Hindlimb muscle (tissue), 1 donor: ENCODE measurements around the gene TXNDC9. TPM values are rescaled to one million over a fixed set of nuclear protein-coding genes. Genes with fewer than 3 reads are reported as not detected.
"Not testable (repeated sequence)": the region's sequence is repeated elsewhere in the genome, so short reads cannot be mapped to it uniquely, and the experiment has no call there.

Experiments used
- DNase-seq: peaks from one replicate; pipeline ENCODE4 v3.0.0-alpha.2; 2013
- polyA plus RNA-seq: library from polyadenylated mRNA; unstranded; fragments of 120-200 nt; gene quantifications from one replicate; pipeline ENCODE4 v1.2.1, GENCODE V29; 2013; ENCODE audit not compliant: insufficient read length

The TXNDC9 gene
- polyA plus RNA-seq, 1 donor: 20.1 TPM

DNA sequence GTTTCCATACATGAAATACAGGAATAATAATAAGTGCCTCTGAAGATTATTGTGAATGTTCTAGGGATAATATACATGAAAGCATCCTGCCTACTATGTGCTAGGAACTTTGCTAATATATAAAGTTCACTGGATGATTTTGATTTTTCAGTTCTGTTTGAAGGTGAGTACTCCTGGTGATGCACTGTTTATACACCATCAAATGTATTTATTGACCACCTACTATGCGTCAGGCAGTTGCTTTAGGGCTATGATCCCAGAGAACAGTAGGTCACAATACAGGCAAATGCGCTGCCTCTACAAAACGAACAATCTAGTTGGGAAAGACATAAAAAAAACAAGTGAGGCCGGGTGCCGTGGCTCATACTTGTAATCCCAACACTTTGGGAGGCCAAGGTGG is 10.7 kb downstream of the TXNDC9 start:
- no peak for DNase-seq

DNA sequence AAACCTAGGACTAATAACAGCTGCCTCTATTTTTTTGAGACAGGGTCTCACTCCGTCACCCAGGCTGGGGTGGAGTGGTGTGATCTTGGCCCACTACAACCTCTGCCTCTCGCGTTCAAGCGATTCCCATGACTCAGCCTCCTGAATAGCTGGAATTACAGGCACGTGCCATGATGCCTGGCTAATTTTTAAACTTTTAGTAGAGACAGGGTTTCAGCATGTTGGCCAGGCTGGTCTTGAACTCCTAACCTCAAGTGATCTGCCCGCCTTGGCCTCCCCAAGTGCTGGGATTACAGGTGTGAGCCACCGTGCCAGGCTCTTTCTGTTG is 18.3 kb downstream of the TXNDC9 start:
- DNase-seq: not testable (repeated sequence)

DNA sequence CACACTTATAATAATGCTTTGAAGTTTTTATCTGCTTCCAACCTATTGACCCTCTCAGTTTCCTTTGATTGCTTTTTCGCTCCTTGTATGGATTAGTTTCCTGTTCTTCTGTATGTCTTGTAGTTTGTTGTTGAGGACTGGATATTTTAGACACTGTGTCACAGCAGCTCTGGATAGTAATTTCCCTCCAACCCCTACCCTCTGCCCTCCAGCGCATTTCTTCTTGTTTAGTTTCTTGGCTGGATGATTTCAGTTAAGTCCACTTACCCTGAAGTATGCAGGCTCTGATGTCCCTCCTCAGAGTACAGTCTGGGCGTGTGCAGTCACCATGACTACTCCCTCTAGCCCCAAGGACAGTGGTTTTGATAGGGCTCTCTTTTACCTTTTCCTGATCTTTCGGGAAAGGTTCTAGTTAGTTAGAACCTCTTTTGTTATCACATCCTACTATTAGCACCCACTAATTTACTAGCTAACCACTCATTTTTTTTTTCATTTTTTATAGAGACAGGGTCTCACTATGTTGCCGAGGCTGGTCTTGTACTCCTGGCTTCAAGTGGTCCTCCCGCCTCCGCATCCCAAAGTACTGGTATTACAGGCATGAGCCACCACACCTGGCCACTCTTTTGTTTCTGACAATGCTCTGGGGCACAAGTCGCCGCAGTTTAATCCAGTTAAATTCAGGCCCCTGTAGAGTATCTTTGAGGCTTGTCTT is 18.8 kb downstream of the TXNDC9 start:
- DNase-seq: no peak

DNA sequence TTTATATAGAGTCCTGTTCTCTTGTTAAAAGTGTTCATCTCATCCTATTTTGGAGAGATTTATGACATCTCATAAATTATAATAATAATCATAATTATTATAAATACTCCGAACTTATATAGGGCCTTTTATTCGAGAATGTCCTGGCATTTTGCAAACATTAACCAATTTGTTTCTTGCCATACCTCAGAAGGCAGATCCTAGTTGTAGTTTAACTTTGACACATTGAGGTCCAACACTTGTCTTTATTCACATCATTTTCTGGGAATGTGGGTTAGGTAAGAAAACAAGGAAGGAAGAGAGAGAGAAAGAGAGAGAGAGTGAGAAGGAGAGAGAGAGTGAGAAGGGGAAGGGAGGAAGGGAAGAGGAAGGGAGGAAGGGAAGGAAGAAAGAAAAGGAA is 35.0 kb downstream of the TXNDC9 start, which contains the start of gene LYG1:
TSS of gene LYG1 (minus strand) at position 101 of the 400 bp plus-strand sequence. CDS start 5,527 bp downstream, outside the sequence.
- DNase-seq: not testable (repeated sequence)

DNA sequence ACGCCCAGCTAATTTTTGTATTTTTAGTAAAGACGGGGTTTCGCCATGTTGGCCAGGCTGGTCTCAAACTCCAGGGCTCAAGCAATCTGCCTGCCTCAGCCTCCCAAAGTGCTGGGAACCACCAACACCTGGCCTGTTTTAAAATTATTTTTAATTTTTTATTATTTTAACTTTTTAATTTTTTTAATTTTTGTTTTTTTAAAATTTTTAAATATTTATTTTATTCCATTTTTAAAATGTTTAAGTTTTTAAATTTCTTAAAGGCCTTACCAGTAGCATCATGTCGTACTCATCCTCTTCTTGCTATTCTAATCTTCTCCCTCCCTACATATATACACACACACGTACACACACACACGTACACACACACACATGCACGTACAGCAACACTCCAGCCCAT is 36.6 kb downstream of the TXNDC9 start:
- DNase-seq: no peak

DNA sequence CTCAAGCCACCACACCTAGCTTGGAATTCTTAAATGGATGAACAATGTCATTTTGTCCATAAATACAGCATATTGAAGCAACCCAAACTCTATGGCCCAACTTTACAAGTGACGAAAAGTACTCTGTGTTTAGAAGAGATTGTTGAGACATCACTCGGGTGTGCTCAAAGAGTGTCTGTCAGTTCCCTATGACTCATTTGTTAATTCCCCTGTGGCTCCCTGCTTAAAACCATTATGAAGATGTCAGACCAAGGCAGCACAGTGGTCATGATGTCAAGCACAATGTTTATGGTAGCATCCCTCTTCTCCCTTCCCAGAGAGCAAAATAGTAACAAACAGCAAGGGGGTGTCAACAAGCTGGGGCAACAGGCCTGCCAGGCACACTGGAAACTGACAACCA is 38.1 kb downstream of the TXNDC9 start:
- DNase-seq: no peak

DNA sequence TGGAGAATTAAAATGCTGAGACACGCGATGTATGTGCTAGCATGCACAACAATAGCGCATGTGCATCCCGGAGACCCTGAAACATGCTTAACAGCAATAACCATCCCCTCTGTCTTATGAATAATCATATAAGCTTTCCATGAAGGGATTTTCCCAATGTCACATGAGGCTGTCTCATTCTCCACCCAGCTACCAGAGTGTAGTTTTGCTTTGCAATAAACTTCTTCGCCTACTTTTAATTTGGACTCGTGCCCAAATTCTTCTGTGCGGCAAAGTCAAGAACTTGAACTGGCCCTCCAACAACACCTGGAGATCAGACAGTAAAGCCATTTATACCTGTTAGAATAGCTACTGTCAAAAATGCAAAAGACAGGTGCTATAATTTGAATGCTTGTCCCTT is 50.6 kb downstream of the TXNDC9 start:
- DNase-seq: no peak

DNA sequence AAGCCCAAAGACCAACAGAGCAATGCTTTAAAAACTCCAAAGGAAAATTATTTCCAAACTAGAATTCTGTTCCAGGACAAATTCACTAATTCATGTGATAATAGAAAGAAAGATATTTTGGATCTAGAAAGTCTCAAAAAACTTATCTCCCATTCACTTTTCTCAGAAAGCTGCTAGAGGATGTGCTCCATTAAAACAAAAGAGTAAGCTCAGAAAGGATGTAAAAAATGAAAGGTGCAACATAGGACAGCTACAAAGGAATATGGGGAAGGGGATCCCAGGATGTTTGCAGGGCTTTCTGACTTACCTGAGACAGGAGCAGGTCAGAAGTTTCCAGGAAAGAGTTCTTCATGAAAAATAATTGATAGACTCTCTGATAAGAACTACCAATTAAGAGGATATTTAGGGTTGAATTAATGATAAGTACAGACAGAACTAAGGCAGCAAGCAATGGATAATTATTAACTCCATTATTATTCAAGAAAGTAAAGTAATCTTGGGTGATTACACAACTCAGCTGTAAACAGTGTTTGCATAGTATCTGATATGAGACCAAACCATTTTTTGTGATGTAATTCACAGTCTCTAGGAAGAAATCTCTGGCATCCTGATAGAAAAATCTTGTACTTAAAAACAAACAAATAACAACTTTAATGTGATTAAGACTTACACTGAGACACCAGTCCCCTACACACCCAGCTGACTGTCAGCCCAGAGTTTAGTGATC is 56.0 kb downstream of the TXNDC9 start:
- DNase-seq: no peak

DNA sequence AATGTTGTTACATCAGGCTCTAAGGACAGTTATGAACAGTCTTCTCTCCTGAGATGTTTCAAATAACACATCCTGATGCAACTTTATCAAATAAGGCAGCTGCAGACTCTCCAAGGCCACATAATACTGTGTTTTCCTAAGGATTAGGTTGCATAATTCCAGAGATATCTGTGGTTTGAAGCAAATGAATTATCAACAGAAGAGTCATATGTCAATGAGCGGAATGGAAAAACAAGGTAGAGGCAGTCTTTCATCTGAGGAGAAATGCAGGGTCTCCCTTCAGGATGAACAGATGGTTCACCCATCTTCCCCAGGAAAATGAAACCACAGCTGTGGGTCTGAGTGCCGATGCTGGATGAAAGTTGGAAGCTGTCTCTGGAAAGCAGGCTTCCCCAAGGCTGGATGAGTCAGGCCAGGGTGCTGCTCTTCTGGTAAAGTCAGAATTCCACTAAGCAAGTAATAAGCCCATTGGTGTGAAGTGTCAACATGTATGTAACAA is 57.3 kb downstream of the TXNDC9 start:
- no peak for DNase-seq

DNA sequence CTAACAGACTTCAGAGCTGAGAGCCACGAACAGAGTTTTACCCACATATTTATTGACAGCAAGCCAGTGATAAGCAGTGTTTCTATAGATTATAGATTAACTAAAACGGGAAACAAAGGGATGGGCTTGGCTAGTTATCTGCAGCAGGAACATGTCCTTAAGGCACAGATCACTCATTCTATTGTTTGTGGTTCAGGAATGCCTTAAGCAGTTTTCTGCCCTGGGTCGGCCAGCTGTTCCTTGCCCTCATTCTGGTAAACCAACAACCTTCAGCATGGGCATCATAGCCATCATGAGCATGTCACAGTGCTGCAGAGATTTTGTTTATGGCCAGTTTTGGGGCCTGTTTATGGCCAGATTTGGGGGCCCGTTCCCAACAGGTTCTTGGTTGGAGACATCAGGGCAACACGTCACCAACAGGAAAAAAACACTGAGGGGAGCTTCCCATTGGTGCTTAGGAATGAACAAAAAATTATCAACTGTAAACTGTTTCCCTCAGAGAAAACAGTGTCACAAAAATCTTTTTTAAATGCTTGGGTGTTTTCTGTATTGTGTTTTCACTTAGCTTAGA is 57.9 kb downstream of the TXNDC9 start:
- not testable (repeated sequence) for DNase-seq

DNA sequence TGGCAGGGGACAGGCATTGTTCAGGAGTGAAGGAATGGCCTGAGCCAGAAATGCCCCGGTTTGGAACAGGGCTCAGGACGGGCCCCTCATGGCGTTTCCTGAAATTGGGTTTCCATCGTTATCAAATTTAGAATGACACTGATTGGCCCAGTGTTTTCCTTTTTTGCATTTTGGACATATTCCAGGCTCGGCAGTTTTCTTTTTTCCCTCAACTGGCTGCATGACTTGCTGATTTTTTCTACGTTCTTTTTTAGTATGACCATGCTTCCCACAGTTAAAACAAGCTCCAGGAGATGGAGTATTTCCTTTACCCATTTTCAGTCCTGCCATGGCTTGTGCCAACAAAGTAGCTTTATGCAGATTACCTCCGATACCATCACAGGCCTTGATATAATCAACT is 60.3 kb downstream of the TXNDC9 start:
- no peak for DNase-seq

Other genes with a start within 250 kb of the TXNDC9 start
- gene C2orf15, start 194.6 kb downstream of the TXNDC9 start, polyA plus RNA-seq: 0.56 TPM
- gene TSGA10, start 181.4 kb downstream of the TXNDC9 start, polyA plus RNA-seq: 2.7 TPM
- gene LIPT1, start 181.4 kb downstream of the TXNDC9 start, polyA plus RNA-seq: 8.2 TPM
- gene MITD1, start 155.3 kb downstream of the TXNDC9 start, polyA plus RNA-seq: 22.2 TPM
- 37.1 TPM for gene MRPL30, start 155.1 kb downstream of the TXNDC9 start, polyA plus RNA-seq
- 0.25 TPM for gene LYG2, start 80.7 kb downstream of the TXNDC9 start, polyA plus RNA-seq
- 2.4 TPM for gene LYG1, start 35.1 kb downstream of the TXNDC9 start, polyA plus RNA-seq
- 45.2 TPM for gene EIF5B, start 1.1 kb upstream of the TXNDC9 start, polyA plus RNA-seq
- 32.0 TPM for gene REV1, start 153.7 kb upstream of the TXNDC9 start, polyA plus RNA-seq